Lung (tissue), 12 donors: ENCODE data around the gene PRKAA1. TPM values are rescaled to one million over a fixed set of nuclear protein-coding genes. Genes with fewer than 3 reads are reported as not detected.

Experiments used
- ATAC-seq: fragments of 200-7000 bp; cut with Tn5 transposase; one replicate; pipeline ENCODE4 v1.9.1; 2020; ENCODE audit warnings: moderate number of reproducible peaks; ENCODE audit not compliant: insufficient read depth, low FRiP score
- DNase-seq, 3 donors: peaks; one replicate each; pipeline ENCODE4 v3.0.0-alpha.2; 2013 to 2017
- H3K27ac ChIP-seq, 2 donors: one replicate each; pipeline ENCODE4 v1.5.1; 2013; ENCODE audit warnings: mild to moderate bottlenecking in 2 of 2, moderate library complexity in 2 of 2, control low read depth in 1 of 2, inconsistent platforms in 1 of 2, low read depth in 1 of 2, low read length in 1 of 2
- H3K27me3 ChIP-seq, 3 donors: one replicate each; pipeline ENCODE4 v1.5.1; 2013; ENCODE audit warnings: low read length in 2 of 3; ENCODE audit not compliant: control insufficient read depth in 3 of 3, insufficient read depth in 3 of 3
- H3K36me3 ChIP-seq, 4 donors: one replicate each; pipeline ENCODE4 v1.5.1; 2013; ENCODE audit warnings: low read length in 4 of 4, mild to moderate bottlenecking in 1 of 4, moderate library complexity in 1 of 4; ENCODE audit not compliant: control insufficient read depth in 4 of 4, insufficient read depth in 4 of 4
- H3K4me1 ChIP-seq, 5 donors: one replicate each; pipeline ENCODE4 v1.5.1; 2013; ENCODE audit warnings: low read length in 5 of 5, mild to moderate bottlenecking in 2 of 5, moderate library complexity in 1 of 5; ENCODE audit not compliant: control insufficient read depth in 5 of 5, insufficient read depth in 5 of 5
- H3K4me3 ChIP-seq: one replicate; pipeline ENCODE4 v1.5.1; 2013; ENCODE audit warnings: mild to moderate bottlenecking, control low read depth, moderate library complexity
- H3K9ac ChIP-seq, 2 donors: one replicate each; pipeline ENCODE4 v1.5.1; 2013; ENCODE audit warnings: low read length in 2 of 2, control low read depth in 1 of 2; ENCODE audit not compliant: insufficient read depth in 1 of 2
- H3K9me3 ChIP-seq, 4 donors: one replicate each; pipeline ENCODE4 v1.5.1; 2013; ENCODE audit warnings: low read length in 3 of 4, mild to moderate bottlenecking in 1 of 4, moderate library complexity in 1 of 4; ENCODE audit not compliant: control insufficient read depth in 4 of 4, insufficient read depth in 3 of 4
- CTCF ChIP-seq: IDR thresholded peaks from 2 replicates; pipeline ENCODE4 v1.5.1; 2012; ENCODE audit warnings: mild to moderate bottlenecking; ENCODE audit errors: control extremely low read depth, extremely low read depth
- WGBS, 2 donors: extraction: QIAGEN DNeasy Blood & Tissue Kit; methylation state at CpG; one replicate each; pipeline ENCODE4 v1.1.7; 2013; 5-methylcytosine and 5-hydroxymethylcytosine counted together
- polyA plus RNA-seq, 2 donors: library from polyadenylated mRNA; stranded (reverse); fragments of 200-250 nt; gene quantifications; one replicate each; pipeline ENCODE4 v1.2.1, GENCODE V29; 2013
- total RNA-seq, 2 donors: library from RNA; depleted of rRNA in 1 of 2; stranded (reverse); fragments of >200 nt in 1 of 2; gene quantifications; one replicate each; pipeline ENCODE4 v1.2.1, GENCODE V29; 2014 to 2021
- donor health status: control.
- donor health status: control.
- donor health status: Bipolar disorder and iron deficiency.
- donor health status: healthy.
- donor health status: DM: yes; HTN: yes; CAD: no.

Gene PRKAA1
- total and polyA plus RNA-seq, 4 donors, result 24.5 to 113 (median 56.6) TPM

GRCh38 chr5:40844565-40844964 is 46.4 kb upstream of the PRKAA1 start:
- Histone ChIP-seq H3K4me1 (peaks cover 0 to 8% (median 4%) of the 10 kb centered on the region in 5 donors), H3K9me3 (no peaks in the 10 kb centered on the region), H3K27me3 (no peaks in the 10 kb centered on the region), H3K9ac (no peak overlapping the region), H3K27ac (no peak overlapping the region), H3K4me3 (no peak overlapping the region), H3K36me3 (peaks cover 0 to 8% (median 2%) of the 10 kb centered on the region in 4 donors)
- DNase-seq (no peak), ATAC-seq (no peak)
- WGBS, 2 donors, result 90% methylated on average over 4 of the region's 4 CpGs
- no peak for TF ChIP-seq CTCF

- H3K9ac ChIP-seq, result peak overlapping the region in 1 of 2 donors; percentile 69
- H3K9me3 ChIP-seq, result no peaks in the 10 kb centered on the region
- TF ChIP-seq CTCF, result no peak
- no peak for ATAC-seq
- WGBS, 2 donors, result 26 to 50% methylated on average over 2 of the region's 2 CpGs
- H3K36me3 ChIP-seq, result peaks cover 0 to 7% (median 2%) of the 10 kb centered on the region in 4 donors
- peaks cover 0 to 8% (median 4%) of the 10 kb centered on the region in 5 donors for H3K4me1 ChIP-seq
- H3K27me3 ChIP-seq, result no peaks in the 10 kb centered on the region
- peak overlapping the region in 1 of 2 donors; percentile 1 for H3K27ac ChIP-seq
- no peak for DNase-seq
- H3K4me3 ChIP-seq, result no peak overlapping the region
Measured at GRCh38 chr5:40842351-40842750, 44.2 kb upstream of the PRKAA1 start.

GRCh38 chr5:40841068-40841805 is 43.1 kb upstream of the PRKAA1 start, which contains the start of gene CARD6:
TSS of gene CARD6 (plus strand) at chr5:40841367. CDS start at chr5:40841383, 16 bp downstream.
- Histone ChIP-seq H3K4me1 (peaks cover 0 to 11% (median 3%) of the 10 kb centered on the region in 5 donors), H3K4me3 (no peak within 1 kb of the TSS), H3K27ac (peak within 1 kb of the TSS; percentile 63 to 78), H3K9ac (peak within 1 kb of the TSS; percentile 52 to 69), H3K36me3 (peaks cover 0 to 6% (median 0%) of the 10 kb centered on the region in 4 donors), H3K27me3 (no peaks in the 10 kb centered on the region), H3K9me3 (no peaks in the 10 kb centered on the region)
- ATAC-seq (peak; percentile 64), DNase-seq (peak in 2 of 3 donors; percentile 65 to 70)
- 10% methylated on average over 9 of the region's 9 CpGs for WGBS, 2 donors
- TF ChIP-seq CTCF, result no peak
